Neural progenitor cell (in vitro differentiated cells): ENCODE results near the gene GALNTL6.

Experiments
- EZH2 ChIP-seq: fragments of 200-600 bp; sonication (generic); IDR thresholded peaks from 2 replicates; pipeline ENCODE4 v1.6.1; 2017; ENCODE audit warnings: antibody characterized with exemption, mild to moderate bottlenecking, moderate library complexity
- EZH2phosphoT487 ChIP-seq: fragments of 200-600 bp; sonication (generic); IDR thresholded peaks from 2 replicates; pipeline ENCODE4 v1.6.1; 2017; ENCODE audit warnings: antibody characterized with exemption
- TF ChIP-seq, protein P1 (sequence below): fragments of 200-600 bp; sonication (generic); IDR thresholded peaks from 2 replicates; pipeline ENCODE4 v1.5.1; 2017; ENCODE audit warnings: antibody characterized with exemption, mild to moderate bottlenecking

DNA sequence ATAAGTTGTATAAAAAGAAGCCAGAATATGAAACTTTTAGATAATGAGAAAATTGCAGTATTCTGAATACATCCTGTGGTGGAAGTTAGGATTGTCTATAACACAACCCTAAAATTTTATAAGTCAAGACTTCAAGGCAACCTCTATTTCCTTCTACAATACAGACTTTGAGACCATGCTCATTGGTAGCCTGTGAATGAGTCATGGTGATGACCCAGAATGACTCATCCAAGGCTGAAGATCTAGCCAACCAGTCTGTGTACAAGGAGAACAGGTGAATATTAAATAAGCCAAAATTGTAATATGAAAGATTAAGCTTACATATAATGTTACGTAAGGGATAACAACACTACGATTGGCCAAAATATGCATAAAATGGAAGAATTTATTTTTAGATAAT, 879.5 kb downstream of the GALNTL6 start:
- TF ChIP-seq, protein P1, sequence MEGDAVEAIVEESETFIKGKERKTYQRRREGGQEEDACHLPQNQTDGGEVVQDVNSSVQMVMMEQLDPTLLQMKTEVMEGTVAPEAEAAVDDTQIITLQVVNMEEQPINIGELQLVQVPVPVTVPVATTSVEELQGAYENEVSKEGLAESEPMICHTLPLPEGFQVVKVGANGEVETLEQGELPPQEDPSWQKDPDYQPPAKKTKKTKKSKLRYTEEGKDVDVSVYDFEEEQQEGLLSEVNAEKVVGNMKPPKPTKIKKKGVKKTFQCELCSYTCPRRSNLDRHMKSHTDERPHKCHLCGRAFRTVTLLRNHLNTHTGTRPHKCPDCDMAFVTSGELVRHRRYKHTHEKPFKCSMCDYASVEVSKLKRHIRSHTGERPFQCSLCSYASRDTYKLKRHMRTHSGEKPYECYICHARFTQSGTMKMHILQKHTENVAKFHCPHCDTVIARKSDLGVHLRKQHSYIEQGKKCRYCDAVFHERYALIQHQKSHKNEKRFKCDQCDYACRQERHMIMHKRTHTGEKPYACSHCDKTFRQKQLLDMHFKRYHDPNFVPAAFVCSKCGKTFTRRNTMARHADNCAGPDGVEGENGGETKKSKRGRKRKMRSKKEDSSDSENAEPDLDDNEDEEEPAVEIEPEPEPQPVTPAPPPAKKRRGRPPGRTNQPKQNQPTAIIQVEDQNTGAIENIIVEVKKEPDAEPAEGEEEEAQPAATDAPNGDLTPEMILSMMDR, result no peak
- no peak for TF ChIP-seq EZH2
- TF ChIP-seq EZH2phosphoT487, result no peak
